Keratinocyte (primary cell): ENCODE data around the gene IQSEC3. TPM values are rescaled to one million over a fixed set of nuclear protein-coding genes. Genes with fewer than 3 reads are reported as not detected.

Experiments used
- DNase-seq: peaks from one replicate; pipeline ENCODE4 v3.0.0-alpha.2; 2011; ENCODE audit warnings: low read depth, missing footprints, low spot score
- FAIRE-seq: peaks from 2 replicates; lab custom pipeline; 2011; peaks lifted over from hg19 to GRCh38; lab: Jason Lieb, UNC
- H2AFZ ChIP-seq: 2 replicates; pipeline ENCODE4 v1.6.0; 2012; ENCODE audit warnings: low read length, control low read depth, inconsistent platforms; ENCODE audit not compliant: control insufficient read depth
- H3K27ac ChIP-seq: 2 replicates; pipeline ENCODE4 v1.5.1; 2011; ENCODE audit warnings: low read length; ENCODE audit not compliant: control insufficient read depth, insufficient read depth
- H3K27me3 ChIP-seq: 3 replicates; pipeline ENCODE4 v1.6.0; 2011; ENCODE audit warnings: low read length; ENCODE audit not compliant: control insufficient read depth, insufficient read depth; ENCODE audit errors: extremely low read depth
- H3K36me3 ChIP-seq, 2 experiments: 2 replicates in 1 of 2; 3 replicates in 1 of 2; pipeline ENCODE4 v1.5.1; 2011; ENCODE audit warnings: low read length in 2 of 2, mild to moderate bottlenecking in 1 of 2; ENCODE audit not compliant: control insufficient read depth in 2 of 2, insufficient read depth in 2 of 2; ENCODE audit errors: extremely low read depth in 1 of 2
- H3K4me1 ChIP-seq: 3 replicates; pipeline ENCODE4 v1.5.1; 2011; ENCODE audit warnings: low read length; ENCODE audit not compliant: control insufficient read depth, insufficient read depth; ENCODE audit errors: extremely low read depth
- H3K4me2 ChIP-seq: 3 replicates; pipeline ENCODE4 v1.6.0; 2011; ENCODE audit warnings: low read depth, low read length; ENCODE audit not compliant: control insufficient read depth, insufficient read depth; ENCODE audit errors: extremely low read depth
- H3K4me3 ChIP-seq, 3 experiments: fragments of 200-600 bp in 1 of 3; sonication (generic) in 1 of 3; 2 replicates in 2 of 3; 3 replicates in 1 of 3; pipeline ENCODE4 v1.5.1; 2011 to 2016; ENCODE audit warnings: low read length in 3 of 3, mild to moderate bottlenecking in 3 of 3, control low read depth in 2 of 3, inconsistent platforms in 1 of 3, low read depth in 1 of 3, mixed read lengths in 1 of 3, mixed run types in 1 of 3, moderate library complexity in 1 of 3; ENCODE audit not compliant: control insufficient read depth in 2 of 3, insufficient read depth in 2 of 3; ENCODE audit errors: extremely low read depth in 1 of 3
- H3K79me2 ChIP-seq: 2 replicates; pipeline ENCODE4 v1.6.0; 2012; ENCODE audit warnings: low read length; ENCODE audit not compliant: control insufficient read depth, insufficient read depth
- H3K9ac ChIP-seq: 3 replicates; pipeline ENCODE4 v1.6.0; 2011; ENCODE audit warnings: low read length; ENCODE audit not compliant: control insufficient read depth, insufficient read depth; ENCODE audit errors: extremely low read depth
- H3K9me1 ChIP-seq: 3 replicates; pipeline ENCODE4 v1.6.0; 2011; ENCODE audit warnings: low read length; ENCODE audit not compliant: control insufficient read depth, insufficient read depth; ENCODE audit errors: extremely low read depth
- H3K9me3 ChIP-seq: 2 replicates; pipeline ENCODE4 v1.5.1; 2012; ENCODE audit warnings: low read depth, low read length; ENCODE audit not compliant: control insufficient read depth
- H4K20me1 ChIP-seq: 3 replicates; pipeline ENCODE4 v1.6.0; 2011; ENCODE audit warnings: low read length; ENCODE audit not compliant: control insufficient read depth, insufficient read depth; ENCODE audit errors: extremely low read depth
- CTCF ChIP-seq, 3 experiments: IDR thresholded peaks in 1 of 3; conservative IDR thresholded peaks in 1 of 3; optimal IDR thresholded peaks in 1 of 3; 2 replicates in 2 of 3; 3 replicates in 1 of 3; pipeline versions ENCODE3 to v1.5.1; 2011; ENCODE audit warnings: low read length in 3 of 3, mild to moderate bottlenecking in 3 of 3, moderate library complexity in 2 of 3, control low read depth in 1 of 3, inconsistent platforms in 1 of 3; ENCODE audit not compliant: insufficient read depth in 2 of 3; ENCODE audit errors: extremely low read depth in 1 of 3
- EZH2 ChIP-seq: IDR thresholded peaks from one replicate; pipeline ENCODE4 v1.6.1; 2012; ENCODE audit warnings: inconsistent platforms, mild to moderate bottlenecking, low read length, moderate library complexity
- dilution Hi-C: fragments of 300-500 bp; cut with MboI; formaldehyde crosslinking; loops from one replicate; pipeline ENCODE4 v1.7.0; 2020; ENCODE audit warnings: low sequenced_read_pairs; ENCODE audit not compliant: extremely low pct_ligation_motif_present
- polyA plus RNA-seq, 5 experiments: library from polyadenylated mRNA; depleted of rRNA in 3 of 5; stranded (reverse) in 3 of 5; stranded (forward) in 1 of 5; unstranded in 1 of 5; fragments of >200 nt; gene quantifications; 1 replicate in 1 of 5; 2 replicates in 3 of 5; 3 replicates in 1 of 5; pipeline versions ENCODE4 v1.2.1 to v1.2.3, GENCODE V29; 2011 to 2012; ENCODE audit warnings: missing spikeins in 2 of 5, low read depth in 1 of 5, low replicate concordance in 1 of 5

IQSEC3 gene
- polyA plus RNA-seq, 1 donor (not counting 4 experiments of a cell fraction or from before 2014, with no cell fraction given) = not detected

DNA sequence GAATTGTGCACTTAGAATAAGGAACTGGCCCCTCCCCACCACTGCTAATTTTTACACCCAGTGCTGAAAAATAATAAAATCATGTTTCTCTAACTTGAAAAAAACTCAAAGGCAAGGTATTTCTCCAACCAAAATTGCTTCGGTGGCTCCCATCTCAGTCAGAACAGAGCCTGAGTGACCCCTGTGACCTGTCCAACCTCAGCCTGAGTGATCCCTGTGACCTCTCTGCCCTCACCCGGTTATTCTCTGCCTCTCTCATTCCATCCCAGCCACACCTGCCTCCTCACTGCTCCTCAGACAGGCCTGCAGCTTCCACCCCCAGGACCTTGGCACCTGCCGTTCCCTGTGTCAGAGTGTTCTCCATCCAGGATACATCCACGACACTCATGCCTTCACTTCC lies 142.2 kb downstream of the IQSEC3 start:
- Histone ChIP-seq H3K4me1 (no peaks in the 10 kb centered on the region), H3K4me3 (no peak overlapping the region), H3K4me2 (no peak overlapping the region), H2AFZ (no peak overlapping the region), H3K27ac (no peak overlapping the region), H3K9me1 (no peaks in the 10 kb centered on the region), H3K9ac (no peak overlapping the region), H3K27me3 (peaks cover 30% of the 10 kb centered on the region), H3K36me3 (no peaks in the 10 kb centered on the region), H3K79me2 (no peaks in the 10 kb centered on the region), H4K20me1 (no peaks in the 10 kb centered on the region), H3K9me3 (no peaks in the 10 kb centered on the region)
- no peak for FAIRE-seq
- no peak for DNase-seq
- TF ChIP-seq EZH2 = no peak
- TF ChIP-seq CTCF (optimal IDR thresholded peaks at IDR 0.05 in 1 of 3, IDR thresholded peaks at IDR 0.05 in 1 of 3, conservative IDR thresholded peaks at IDR 0.05 in 1 of 3; ENCODE audit: extremely low read depth in 1 of 3, insufficient read depth in 2 of 3, low read length in 3 of 3) = no peak
- dilution Hi-C loops = no loop called here

GRCh38 chr12:209246-209645 lies 142.7 kb downstream of the IQSEC3 start:
- FAIRE-seq (no peak), DNase-seq (no peak)
- no peak overlapping the region for H3K4me3 ChIP-seq
- no peak overlapping the region for H2AFZ ChIP-seq
- H3K9me1 ChIP-seq = no peaks in the 10 kb centered on the region
- no peak overlapping the region for H3K27ac ChIP-seq
- H3K36me3 ChIP-seq = no peaks in the 10 kb centered on the region
- peaks cover 30% of the 10 kb centered on the region for H3K27me3 ChIP-seq
- dilution Hi-C loops = no loop called here
- H3K9ac ChIP-seq = no peak overlapping the region
- no peaks in the 10 kb centered on the region for H3K9me3 ChIP-seq
- H3K79me2 ChIP-seq = no peaks in the 10 kb centered on the region
- H3K4me1 ChIP-seq = no peaks in the 10 kb centered on the region
- no peak overlapping the region for H3K4me2 ChIP-seq
- TF ChIP-seq EZH2 = no peak
- no peak for TF ChIP-seq CTCF (optimal IDR thresholded peaks at IDR 0.05 in 1 of 3, IDR thresholded peaks at IDR 0.05 in 1 of 3, conservative IDR thresholded peaks at IDR 0.05 in 1 of 3; ENCODE audit: extremely low read depth in 1 of 3, insufficient read depth in 2 of 3, low read length in 3 of 3)
- H4K20me1 ChIP-seq = no peaks in the 10 kb centered on the region
